Activated naive CD8-positive, alpha-beta T cell (primary cell): ENCODE data around the gene WBP4.
A peak's percentile ranks its signal among the peaks of the same experiment; 100 is the strongest.
"Not testable (repeated sequence)": the region's sequence is repeated elsewhere in the genome, so short reads cannot be mapped to it uniquely, and the experiment has no call there.

Source experiments
- H3K27ac Mint-ChIP-seq: one replicate; pipeline ENCODE4 v1.8.0; 2021; ENCODE audit warnings: mixed read lengths
- H3K27me3 Mint-ChIP-seq: one replicate; pipeline ENCODE4 v1.8.0; 2021; ENCODE audit warnings: mixed read lengths
- H3K36me3 Mint-ChIP-seq: one replicate; pipeline ENCODE4 v1.8.0; 2021; ENCODE audit warnings: mixed read lengths
- H3K4me1 Mint-ChIP-seq: one replicate; pipeline ENCODE4 v1.8.0; 2021; ENCODE audit warnings: low read depth, mixed read lengths
- H3K4me3 Mint-ChIP-seq: one replicate; pipeline ENCODE4 v1.8.0; 2021; ENCODE audit warnings: mild to moderate bottlenecking, mixed read lengths
- H3K9me3 Mint-ChIP-seq: one replicate; pipeline ENCODE4 v1.8.0; 2021; ENCODE audit warnings: low read depth, mixed read lengths

The WBP4 gene

DNA sequence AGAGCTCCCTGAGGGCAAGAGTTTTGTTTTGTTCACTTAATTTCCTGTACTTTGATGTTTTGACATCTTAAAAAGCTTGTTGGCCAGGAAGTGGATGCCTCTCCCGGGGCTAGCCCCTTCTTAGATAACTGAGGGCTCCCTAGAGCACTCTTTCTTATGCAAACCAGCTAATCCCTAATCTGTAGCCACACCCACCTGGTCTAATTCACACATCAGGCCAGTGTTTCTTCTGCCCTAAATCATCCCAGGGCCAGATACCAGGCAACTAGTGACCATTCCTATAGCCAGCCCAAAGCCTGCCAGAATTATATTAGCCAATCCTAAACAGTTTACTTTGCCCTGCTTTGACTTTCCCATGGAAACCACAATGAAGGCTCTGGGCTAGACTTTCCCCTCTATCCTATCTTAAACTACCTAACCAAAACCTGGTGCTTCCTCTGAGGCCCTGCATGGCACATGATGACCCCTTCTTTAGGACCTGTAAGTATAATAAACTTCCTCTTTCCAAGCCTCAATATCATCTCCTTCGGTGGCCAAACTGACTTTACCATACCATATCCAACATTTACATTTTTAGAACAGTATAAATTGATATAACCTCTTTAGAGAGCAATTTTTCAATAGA lies 24.8 kb downstream of the WBP4 start:
- H3K27ac Mint-ChIP-seq = no peak overlapping the region
- no peak overlapping the region for H3K4me3 Mint-ChIP-seq
- H3K27me3 Mint-ChIP-seq = no peaks in the 10 kb centered on the region
- no peaks in the 10 kb centered on the region for H3K4me1 Mint-ChIP-seq
- peaks cover 15% of the 10 kb centered on the region for H3K36me3 Mint-ChIP-seq
- peaks cover 3% of the 10 kb centered on the region for H3K9me3 Mint-ChIP-seq

DNA sequence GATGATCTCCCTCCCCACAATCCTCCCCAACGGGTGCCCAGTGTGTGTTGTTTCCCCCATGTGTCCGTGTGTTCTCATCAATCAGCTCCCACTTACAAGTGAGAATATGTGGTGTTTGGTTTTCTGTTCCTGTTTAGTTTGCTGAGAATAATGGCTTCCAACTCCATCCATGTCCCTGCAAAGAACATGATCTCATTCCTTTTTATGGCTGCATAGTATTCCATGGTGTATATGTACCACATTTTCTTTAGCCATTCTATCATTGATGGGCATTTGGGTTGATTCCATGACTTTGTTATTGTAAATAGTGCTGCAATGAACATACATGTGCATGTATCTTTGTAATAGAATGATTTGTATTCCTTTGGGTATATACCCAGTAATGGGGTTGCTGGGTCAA lies 34.4 kb downstream of the WBP4 start:
- not testable (repeated sequence) for H3K9me3 Mint-ChIP-seq, H3K4me1 Mint-ChIP-seq, H3K4me3 Mint-ChIP-seq, H3K27ac Mint-ChIP-seq, H3K27me3 Mint-ChIP-seq, H3K36me3 Mint-ChIP-seq

DNA sequence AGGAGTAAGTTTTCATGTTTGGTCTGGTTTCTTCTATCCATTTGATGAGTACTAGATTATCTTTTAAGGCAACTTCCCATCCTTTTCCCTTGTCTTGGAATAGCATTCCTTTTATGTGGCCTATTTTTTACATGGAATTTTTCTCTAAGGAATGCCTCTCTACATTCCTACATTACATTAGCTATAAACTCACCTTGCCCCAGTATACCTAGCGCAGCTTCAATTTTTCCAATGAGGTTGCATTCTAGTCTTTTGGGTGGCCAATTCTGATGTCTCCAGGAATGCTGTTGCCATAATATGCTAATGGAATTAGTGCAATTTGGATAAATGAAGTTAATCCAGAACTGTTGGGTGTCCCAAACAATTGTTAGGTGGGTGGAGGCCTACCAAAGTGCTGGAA lies 37.5 kb downstream of the WBP4 start:
- Mint-ChIP-seq H3K4me3 (no peak overlapping the region), H3K27ac (no peak overlapping the region), H3K36me3 (no peaks in the 10 kb centered on the region), H3K9me3 (no peaks in the 10 kb centered on the region), H3K4me1 (no peaks in the 10 kb centered on the region), H3K27me3 (no peaks in the 10 kb centered on the region)

DNA sequence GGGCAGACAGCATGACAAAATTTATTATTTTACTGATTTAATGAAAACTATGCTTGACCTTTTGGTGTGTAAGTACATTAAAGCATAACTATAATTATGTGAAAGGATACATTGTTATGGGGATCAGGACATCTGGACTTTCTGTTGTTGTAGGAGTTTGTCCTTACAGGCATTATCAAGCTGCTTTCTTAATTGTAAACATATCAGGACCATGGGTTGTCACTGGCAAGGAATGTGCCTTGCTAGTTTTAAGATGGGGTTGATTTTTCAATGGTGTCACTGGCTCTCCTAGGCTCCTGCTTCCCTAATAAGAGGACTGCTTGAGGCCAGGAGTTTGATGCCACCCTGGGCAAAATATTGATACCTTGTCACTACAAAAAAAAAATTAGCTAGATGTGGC lies 38.7 kb downstream of the WBP4 start:
- Mint-ChIP-seq H3K36me3 (no peaks in the 10 kb centered on the region), H3K4me3 (no peak overlapping the region), H3K27me3 (no peaks in the 10 kb centered on the region), H3K9me3 (no peaks in the 10 kb centered on the region), H3K27ac (no peak overlapping the region), H3K4me1 (no peaks in the 10 kb centered on the region)

DNA sequence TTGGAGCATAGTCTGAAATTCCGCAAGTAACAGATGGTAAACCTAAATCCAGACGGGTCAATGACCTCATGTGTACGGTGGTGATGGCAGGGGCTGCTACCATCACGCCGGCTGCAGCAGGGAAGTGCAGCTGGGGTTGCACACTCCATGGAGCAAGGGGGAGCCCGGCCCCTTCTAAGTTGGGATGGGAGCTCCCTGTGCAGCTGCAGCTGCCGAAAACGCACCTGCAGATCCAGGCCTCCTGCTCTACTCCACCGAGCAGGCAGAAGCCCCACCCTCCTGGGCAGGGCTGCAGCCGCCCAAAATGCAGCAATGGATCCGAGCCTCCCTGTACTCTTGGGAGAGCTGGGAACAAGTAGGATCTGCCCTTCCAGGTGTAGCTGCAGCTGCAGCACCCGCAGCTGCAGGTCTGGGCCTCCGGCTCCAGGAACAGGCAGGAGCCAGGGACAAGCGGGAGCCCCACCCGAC lies 45.8 kb downstream of the WBP4 start:
- Mint-ChIP-seq H3K36me3 (no peaks in the 10 kb centered on the region), H3K4me3 (no peak overlapping the region), H3K9me3 (no peaks in the 10 kb centered on the region), H3K27me3 (no peaks in the 10 kb centered on the region), H3K4me1 (no peaks in the 10 kb centered on the region), H3K27ac (no peak overlapping the region)

DNA sequence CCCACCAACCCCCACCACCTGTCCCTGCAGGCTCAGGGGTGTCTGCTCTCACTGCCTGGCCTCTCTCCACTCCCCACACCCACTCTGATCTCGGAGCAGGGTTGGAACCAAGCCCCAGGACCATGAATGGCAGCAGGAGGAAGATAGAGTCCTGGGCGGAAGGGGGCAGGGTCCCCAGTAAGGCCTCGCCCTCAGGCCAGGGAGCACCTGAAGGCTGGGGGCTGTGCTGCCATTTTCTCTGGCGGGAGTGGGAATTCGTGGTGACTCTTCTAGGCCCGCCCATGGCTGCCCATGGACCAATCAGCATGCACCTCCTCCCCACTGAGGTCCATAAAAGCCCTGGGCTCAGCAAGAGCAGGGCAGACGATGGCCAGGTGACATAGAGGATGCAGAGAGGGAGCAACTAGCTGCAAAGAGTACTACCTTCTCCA lies 46.3 kb downstream of the WBP4 start:
- Mint-ChIP-seq H3K4me3 (no peak overlapping the region), H3K36me3 (no peaks in the 10 kb centered on the region), H3K9me3 (no peaks in the 10 kb centered on the region)

DNA sequence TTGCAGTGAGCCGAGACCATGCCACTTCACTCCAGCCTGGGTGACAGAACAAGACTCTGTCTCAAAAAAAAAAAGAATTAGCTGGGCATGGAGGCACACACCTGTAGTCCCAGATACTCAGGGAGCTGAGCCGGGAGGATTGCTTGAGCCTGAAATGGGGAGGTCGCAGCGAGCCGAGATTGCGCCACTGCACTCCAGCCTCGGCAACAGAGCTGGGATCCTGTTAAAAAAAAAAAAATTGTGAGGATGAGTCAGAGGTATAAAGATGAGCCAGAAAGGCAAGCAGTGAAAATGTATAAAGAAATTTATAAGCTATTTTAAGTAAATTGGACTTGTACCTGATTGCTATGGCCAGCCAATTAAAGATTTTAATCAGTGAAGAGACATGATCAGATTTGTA lies 50.1 kb downstream of the WBP4 start:
- Mint-ChIP-seq H3K9me3 (no peaks in the 10 kb centered on the region), H3K36me3 (no peaks in the 10 kb centered on the region), H3K27ac (no peak overlapping the region), H3K4me1 (no peaks in the 10 kb centered on the region), H3K4me3 (no peak overlapping the region), H3K27me3 (no peaks in the 10 kb centered on the region)

More for the DNA sequence above, 46.3 kb downstream of the WBP4 start:
- Mint-ChIP-seq H3K4me1 (no peaks in the 10 kb centered on the region), H3K27ac (no peak overlapping the region), H3K27me3 (no peaks in the 10 kb centered on the region)

DNA sequence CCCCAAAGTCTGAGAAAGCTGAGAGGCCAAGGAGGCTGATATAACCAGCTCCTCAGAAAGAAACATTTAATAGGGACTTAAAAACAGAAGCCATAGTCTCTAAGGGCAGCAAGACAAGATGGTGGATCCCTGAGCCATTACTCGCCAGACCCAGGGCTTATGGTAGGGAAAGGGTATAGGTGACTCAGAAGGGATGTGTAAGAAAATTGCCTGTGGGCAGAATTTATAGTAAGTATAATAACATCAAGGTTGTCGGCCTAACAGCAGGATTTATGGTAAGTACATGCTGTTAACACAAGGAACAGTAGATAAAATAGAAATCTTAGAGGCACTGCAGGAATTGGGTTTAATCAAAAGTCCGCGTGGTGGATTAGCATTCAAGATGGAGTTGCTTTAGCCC lies 56.6 kb downstream of the WBP4 start:
- Mint-ChIP-seq H3K27ac (no peak overlapping the region), H3K4me3 (no peak overlapping the region), H3K36me3 (no peaks in the 10 kb centered on the region), H3K4me1 (peaks cover 4% of the 10 kb centered on the region), H3K9me3 (no peaks in the 10 kb centered on the region), H3K27me3 (no peaks in the 10 kb centered on the region)

DNA sequence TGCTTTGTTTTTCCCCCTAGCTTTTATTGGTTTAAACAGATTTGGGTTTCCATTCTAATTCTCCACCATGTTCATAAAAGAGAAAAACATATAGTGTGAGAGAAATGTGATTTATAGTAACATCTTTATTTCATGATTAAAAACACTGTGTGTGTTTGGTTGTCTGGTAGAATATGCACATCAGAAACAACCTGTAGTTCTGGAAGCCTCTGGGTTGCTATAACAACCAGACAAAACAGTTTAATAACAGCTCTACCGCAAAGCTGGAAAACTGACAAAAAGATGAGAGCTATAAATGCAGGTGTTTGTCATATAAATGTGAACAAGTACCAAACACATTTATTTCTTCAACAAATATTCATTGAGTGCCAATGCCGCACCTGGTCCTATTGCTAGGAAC lies 61.5 kb downstream of the WBP4 start:
- Mint-ChIP-seq H3K4me1 (peaks cover 6% of the 10 kb centered on the region), H3K4me3 (no peak overlapping the region), H3K36me3 (peaks cover 13% of the 10 kb centered on the region), H3K27me3 (no peaks in the 10 kb centered on the region), H3K27ac (no peak overlapping the region), H3K9me3 (no peaks in the 10 kb centered on the region)

DNA sequence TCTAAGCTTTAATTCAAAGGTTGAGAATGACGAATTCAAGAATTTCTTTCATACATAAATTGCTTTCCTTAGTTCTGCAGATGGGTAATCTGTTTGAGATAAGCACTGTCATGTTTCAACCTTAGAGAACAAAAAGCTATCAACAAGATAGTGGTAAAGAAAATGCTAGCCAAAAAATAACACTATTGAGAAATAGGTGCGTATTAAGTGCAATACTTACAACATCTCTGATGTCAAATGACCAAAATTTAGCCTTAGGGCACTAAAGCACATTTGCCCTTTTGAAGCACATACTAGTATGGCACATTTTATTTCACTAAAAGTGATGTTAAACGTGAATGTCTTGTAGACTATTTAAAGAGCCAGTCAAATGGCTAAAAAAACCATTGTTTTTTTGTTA lies 66.4 kb downstream of the WBP4 start:
- peaks cover 22% of the 10 kb centered on the region for H3K36me3 Mint-ChIP-seq
- no peak overlapping the region for H3K4me3 Mint-ChIP-seq
- peaks cover 41% of the 10 kb centered on the region for H3K4me1 Mint-ChIP-seq
- H3K9me3 Mint-ChIP-seq = no peaks in the 10 kb centered on the region
- no peaks in the 10 kb centered on the region for H3K27me3 Mint-ChIP-seq
- no peak overlapping the region for H3K27ac Mint-ChIP-seq

DNA sequence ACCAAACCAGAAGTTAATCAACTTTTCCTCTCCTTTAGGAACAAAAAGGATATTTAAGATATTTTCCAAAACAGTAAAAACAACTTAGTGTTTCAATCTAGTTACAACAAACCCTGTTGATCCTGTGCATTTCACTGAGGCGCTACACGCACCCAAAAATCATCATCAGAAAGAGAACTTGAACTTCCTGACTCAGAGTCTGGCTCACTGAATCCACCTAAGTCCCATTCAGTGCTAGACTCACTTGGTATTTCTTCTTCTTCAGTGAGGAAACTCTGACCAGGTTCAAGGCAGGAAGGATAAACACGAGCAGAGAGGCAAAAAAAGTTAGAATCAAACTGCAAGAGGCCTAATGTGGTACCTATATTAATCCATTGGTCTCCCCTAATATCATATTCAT lies 69.0 kb downstream of the WBP4 start:
- no peaks in the 10 kb centered on the region for H3K27me3 Mint-ChIP-seq

DNA sequence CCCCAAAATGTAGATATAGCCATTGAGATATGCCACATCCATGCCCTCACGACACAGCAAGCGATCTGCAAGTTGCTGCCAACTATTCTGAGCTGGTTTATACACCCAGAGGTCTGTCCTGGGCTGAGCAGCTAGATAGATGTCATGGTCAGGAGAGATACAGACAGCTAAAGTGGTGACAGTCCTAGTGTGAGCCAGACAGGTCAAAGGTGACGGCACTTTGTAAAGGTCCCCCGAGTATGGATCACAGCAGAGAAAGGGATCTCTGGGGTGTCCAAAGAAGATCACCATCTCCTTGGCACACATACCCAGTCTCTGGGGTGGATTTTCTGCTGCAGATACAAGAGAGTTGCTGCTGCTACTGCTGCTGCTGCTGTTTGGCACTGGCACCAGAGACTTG lies 69.9 kb downstream of the WBP4 start:
- Mint-ChIP-seq H3K4me3 (peak overlapping the region; percentile 99), H3K4me1 (peaks cover 52% of the 10 kb centered on the region), H3K27ac (peak overlapping the region; percentile 47), H3K36me3 (peaks cover 16% of the 10 kb centered on the region)
- not testable (repeated sequence) for H3K9me3 Mint-ChIP-seq, H3K27me3 Mint-ChIP-seq

More for the DNA sequence above, 69.0 kb downstream of the WBP4 start:
- Mint-ChIP-seq H3K4me3 (peak overlapping the region; percentile 99), H3K36me3 (peaks cover 19% of the 10 kb centered on the region), H3K9me3 (no peaks in the 10 kb centered on the region), H3K27ac (peak overlapping the region; percentile 47), H3K4me1 (peaks cover 52% of the 10 kb centered on the region)

DNA sequence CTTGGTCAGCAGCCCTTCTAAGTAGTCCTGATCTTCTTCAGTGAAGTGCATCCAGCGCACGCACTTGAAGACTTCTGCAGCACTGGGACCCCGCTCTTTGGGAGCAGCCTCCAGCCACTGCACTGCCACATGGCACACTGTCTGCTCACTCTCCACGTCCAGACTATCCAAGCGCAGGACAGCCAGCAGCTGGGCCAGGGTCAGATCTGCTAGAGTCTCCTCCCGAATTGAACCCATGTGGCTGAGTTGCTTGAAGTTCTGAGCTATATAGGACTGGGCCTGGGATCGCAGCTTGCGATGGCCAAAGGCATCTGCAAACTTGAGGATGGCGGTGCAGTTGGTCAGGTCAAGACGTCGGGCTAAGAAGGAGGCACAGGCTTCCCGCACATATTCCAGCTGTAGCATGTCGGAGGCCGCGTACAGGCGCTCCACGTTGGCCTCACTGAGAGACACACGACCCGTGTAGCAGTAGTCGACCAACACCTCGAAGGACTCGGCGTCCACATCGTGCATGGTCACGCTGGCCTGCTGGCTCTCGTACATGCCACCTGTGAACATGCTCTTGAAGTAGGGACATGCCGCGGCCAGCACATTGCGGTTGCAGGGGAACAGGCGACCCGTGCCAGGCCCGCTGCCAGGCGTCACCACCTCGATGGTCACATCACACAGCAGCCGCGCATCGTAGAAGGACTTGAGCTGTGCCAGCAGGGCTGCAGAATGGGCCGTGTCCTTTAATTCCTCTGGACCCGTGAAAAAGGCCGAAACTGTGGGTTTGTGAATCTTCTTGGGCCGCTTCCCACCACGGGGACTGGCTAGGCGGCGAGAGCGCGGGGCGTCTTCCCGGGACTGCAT lies 70.6 kb downstream of the WBP4 start:
- Mint-ChIP-seq H3K36me3 (peaks cover 17% of the 10 kb centered on the region), H3K4me3 (peak overlapping the region; percentile 99), H3K4me1 (peaks cover 52% of the 10 kb centered on the region), H3K27ac (peak overlapping the region; percentile 97)
- not testable (repeated sequence) for H3K9me3 Mint-ChIP-seq, H3K27me3 Mint-ChIP-seq

DNA sequence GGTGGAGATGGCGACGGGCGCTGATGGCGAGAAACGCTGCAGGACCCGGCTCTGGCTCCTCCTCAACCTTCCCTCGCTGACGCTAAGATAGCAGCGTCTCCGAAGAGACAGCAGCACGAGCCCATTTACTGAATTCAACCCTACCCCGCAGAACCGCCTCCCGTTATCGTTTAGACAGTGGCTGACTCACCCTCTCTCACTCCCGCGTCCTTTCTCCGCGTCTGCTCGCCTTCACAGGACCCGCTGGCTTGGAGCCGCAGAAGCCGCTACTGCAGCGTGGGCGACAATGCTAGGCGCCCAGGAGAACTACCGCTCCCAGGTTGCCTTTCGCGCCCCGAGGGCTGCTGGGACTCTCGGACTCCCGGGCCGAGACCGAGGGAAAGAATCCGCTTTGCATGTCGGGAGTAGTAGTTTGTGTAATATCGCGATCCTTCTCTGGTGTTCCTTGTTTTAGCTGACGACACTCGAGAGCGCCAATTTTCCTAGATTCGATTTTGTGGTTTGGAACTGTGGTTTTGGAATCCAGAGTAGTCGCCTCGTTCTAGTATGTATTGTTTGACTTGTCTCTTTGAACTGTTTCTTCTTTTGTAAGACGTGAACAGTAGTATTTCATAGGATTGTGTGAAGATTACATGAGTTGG lies 71.3 kb downstream of the WBP4 start, which contains the start of gene KBTBD6:
Gene KBTBD6, minus strand, starts transcription at position 291 of the 641 bp plus-strand sequence. CDS start 291 bp downstream, outside the sequence.
- Mint-ChIP-seq H3K27ac (peak within 1 kb of the TSS; percentile 97), H3K4me1 (peaks cover 52% of the 10 kb centered on the region), H3K4me3 (peak within 1 kb of the TSS; percentile 99), H3K9me3 (no peaks in the 10 kb centered on the region), H3K27me3 (no peaks in the 10 kb centered on the region), H3K36me3 (peaks cover 20% of the 10 kb centered on the region)
